ENCODE measurements around the gene ZNF629.

- no peak for TF ChIP-seq EZH2 (IDR thresholded peaks at IDR 0.05; ENCODE audit: insufficient read depth, poor library complexity, severe bottlenecking)
- TF ChIP-seq EZH2phosphoT487 (IDR thresholded peaks at IDR 0.05; ENCODE audit: insufficient read depth, low read depth), result no peak
Measured at GRCh38 chr16:30793508-30794069, 6.6 kb upstream of the ZNF629 start.
